Measurements from ENCODE around the gene EXT2. TPM values are rescaled to one million over a fixed set of nuclear protein-coding genes. Genes with fewer than 3 reads are reported as not detected.

EXT2 gene
- total and polyA plus RNA-seq, 2 of the 13 experiments (the other 11 are each of a cell fraction or from before 2014, with no cell fraction given), result 61.5 to 68.7 TPM

DNA sequence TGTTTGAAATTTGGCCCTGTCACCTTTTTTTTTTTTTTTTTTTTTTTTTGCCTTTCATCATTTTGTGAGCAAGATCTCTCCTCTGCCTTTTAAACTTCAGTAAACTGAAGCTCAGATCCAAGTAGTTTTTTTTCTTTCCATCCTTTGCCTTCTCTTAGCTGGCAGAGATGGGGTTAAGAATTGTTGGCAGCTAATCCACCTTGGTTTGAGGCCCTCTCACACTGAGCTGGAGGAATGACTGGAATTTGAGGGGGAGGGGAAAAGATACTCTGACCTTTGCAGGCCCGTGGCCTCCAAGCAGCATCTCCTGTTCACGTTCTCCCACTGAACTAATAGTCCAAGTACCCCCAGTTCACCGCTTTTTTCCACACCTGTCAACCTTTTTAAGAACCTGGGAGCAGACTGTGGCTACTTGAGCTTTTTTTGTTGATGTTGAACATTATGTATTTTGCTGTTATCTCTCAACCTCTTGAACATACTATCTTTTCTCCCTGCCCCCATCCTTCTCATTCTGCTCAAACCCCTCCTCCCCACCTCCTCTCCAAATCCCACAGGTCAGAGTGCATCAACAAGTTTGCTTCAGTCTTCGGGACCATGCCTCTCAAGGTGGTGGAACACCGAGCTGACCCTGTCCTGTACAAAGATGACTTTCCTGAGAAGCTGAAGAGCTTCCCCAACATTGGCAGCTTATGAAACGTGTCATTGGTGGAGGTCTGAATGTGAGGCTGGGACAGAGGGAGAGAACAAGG lies 148.3 kb downstream of the EXT2 start:
- in situ Hi-C loops (cut with HindIII; ENCODE audit: extremely low pct_ligation_motif_present, low pct_unique_long_range_greater_than_20kb) (no loop called here), intact Hi-C loops (cut with micrococcal nuclease; ENCODE audit: unreplicated experiment) (no loop called here)
- BruUV-seq (replicated peaks), result no TSS peak
- FAIRE-seq (peak; percentile 83), ATAC-seq (peak; percentile 99), DNase-seq (ENCODE audit: low spot score) (peak; percentile 77)
- Histone ChIP-seq H3K9me3 (ENCODE audit: low read length) (no peaks in the 10 kb centered on the region), H3K4me1 (ENCODE audit: insufficient read depth, low read length) (peaks cover 29% of the 10 kb centered on the region), H3K79me2 (ENCODE audit: insufficient read depth, low read length) (no peaks in the 10 kb centered on the region), H3K27ac (ENCODE audit: extremely low read length, insufficient read depth, low read length) (peak overlapping the region; percentile 50), H3K36me3 (replicated peaks in 1 of 2; ENCODE audit: control insufficient read depth in 1 of 2, insufficient read depth in 2 of 2, low read length in 2 of 2) (no peaks in the 10 kb centered on the region; a peak in 1 of 5 replicates), H3K4me3 (replicated peaks in 1 of 3; ENCODE audit: insufficient read depth in 1 of 3, low read depth in 2 of 3, low read length in 3 of 3) (no peak overlapping the region), H2AFZ (ENCODE audit: low read length) (no peak overlapping the region), H3K4me2 (ENCODE audit: low read depth, low read length) (peak overlapping the region; percentile 37; the same call in 1 of the 2 replicates), H3K9ac (ENCODE audit: insufficient read depth, low read depth, low read length) (no peak overlapping the region), H3K27me3 (ENCODE audit: control insufficient read depth in 1 of 2, insufficient read depth in 2 of 2, low read length in 2 of 2) (no peaks in the 10 kb centered on the region), H4K20me1 (ENCODE audit: insufficient read depth, low read length) (no peaks in the 10 kb centered on the region)
- ChIA-PET POLR2A (no interaction called here), CTCF (ENCODE audit: low intra/inter-chr PET ratio, low total read pairs) (no interaction called here)
- 23% methylated on average over 6 of the region's 6 CpGs for WGBS (ENCODE audit: low lambda C conversion rate)
- TF ChIP-seq ZNF12 (CRISPR knock-in tag; IDR thresholded peaks at IDR 0.05) (peak; percentile 84), DMAP1 (CRISPR knock-in tag; IDR thresholded peaks at IDR 0.05) (peak; percentile 55; the same call in 1 of the 2 replicates), ZNF350 (CRISPR knock-in tag; IDR thresholded peaks at IDR 0.05; ENCODE audit: borderline replicate concordance, low read depth) (no peak), PHF20 (CRISPR knock-in tag; IDR thresholded peaks at IDR 0.05) (no peak), ZNF292 (CRISPR knock-in tag; IDR thresholded peaks at IDR 0.05; ENCODE audit: borderline replicate concordance, low read depth) (no peak), SRY (CRISPR knock-in tag; IDR thresholded peaks at IDR 0.05) (no peak), ZNF567 (CRISPR knock-in tag; IDR thresholded peaks at IDR 0.05; ENCODE audit: borderline replicate concordance) (peak; percentile 30; the same call in 1 of the 2 replicates), TEAD3 (CRISPR knock-in tag; optimal IDR thresholded peaks at IDR 0.05; ENCODE audit: borderline replicate concordance) (peak; percentile 100), ZNF557 (CRISPR knock-in tag; IDR thresholded peaks at IDR 0.05) (no peak), HNF4A (CRISPR knock-in tag; IDR thresholded peaks at IDR 0.05) (peak; percentile 85), NFKBIZ (CRISPR knock-in tag; IDR thresholded peaks at IDR 0.05) (no peak), ERF (CRISPR knock-in tag; IDR thresholded peaks at IDR 0.05) (peak; percentile 33; the same call in 1 of the 2 replicates), ZNF614 (CRISPR knock-in tag; IDR thresholded peaks at IDR 0.05; ENCODE audit: borderline replicate concordance) (0 out of 2 replicates have a peak, but pooled peaks have one; percentile 37), ZNF251 (CRISPR knock-in tag; IDR thresholded peaks at IDR 0.05) (no peak), ZBTB21 (CRISPR knock-in tag; IDR thresholded peaks at IDR 0.05) (no peak), ZNF562 (CRISPR knock-in tag; IDR thresholded peaks at IDR 0.05; ENCODE audit: borderline replicate concordance) (no peak), TCF7L2 (IDR thresholded peaks at IDR 0.05; ENCODE audit: low read depth, low read length) (no peak), ZNF180 (CRISPR knock-in tag; IDR thresholded peaks at IDR 0.05; ENCODE audit: borderline replicate concordance, low read depth) (no peak)
- TF ChIP-seq, protein P1, sequence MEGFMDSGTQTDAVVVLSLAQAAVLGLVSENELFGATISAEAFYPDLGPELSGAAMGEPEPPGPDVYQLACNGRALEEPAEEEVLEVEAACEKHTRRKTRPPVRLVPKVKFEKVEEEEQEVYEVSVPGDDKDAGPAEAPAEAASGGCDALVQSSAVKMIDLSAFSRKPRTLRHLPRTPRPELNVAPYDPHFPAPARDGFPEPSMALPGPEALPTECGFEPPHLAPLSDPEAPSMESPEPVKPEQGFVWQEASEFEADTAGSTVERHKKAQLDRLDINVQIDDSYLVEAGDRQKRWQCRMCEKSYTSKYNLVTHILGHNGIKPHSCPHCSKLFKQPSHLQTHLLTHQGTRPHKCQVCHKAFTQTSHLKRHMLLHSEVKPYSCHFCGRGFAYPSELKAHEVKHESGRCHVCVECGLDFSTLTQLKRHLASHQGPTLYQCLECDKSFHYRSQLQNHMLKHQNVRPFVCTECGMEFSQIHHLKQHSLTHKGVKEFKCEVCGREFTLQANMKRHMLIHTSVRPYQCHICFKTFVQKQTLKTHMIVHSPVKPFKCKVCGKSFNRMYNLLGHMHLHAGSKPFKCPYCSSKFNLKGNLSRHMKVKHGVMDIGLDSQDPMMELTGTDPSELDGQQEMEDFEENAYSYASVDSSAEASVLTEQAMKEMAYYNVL (CRISPR knock-in tag; IDR thresholded peaks at IDR 0.05; ENCODE audit: borderline replicate concordance), result peak; percentile 42; the same call in 1 of the 2 replicates
- TF ChIP-seq, protein P2, sequence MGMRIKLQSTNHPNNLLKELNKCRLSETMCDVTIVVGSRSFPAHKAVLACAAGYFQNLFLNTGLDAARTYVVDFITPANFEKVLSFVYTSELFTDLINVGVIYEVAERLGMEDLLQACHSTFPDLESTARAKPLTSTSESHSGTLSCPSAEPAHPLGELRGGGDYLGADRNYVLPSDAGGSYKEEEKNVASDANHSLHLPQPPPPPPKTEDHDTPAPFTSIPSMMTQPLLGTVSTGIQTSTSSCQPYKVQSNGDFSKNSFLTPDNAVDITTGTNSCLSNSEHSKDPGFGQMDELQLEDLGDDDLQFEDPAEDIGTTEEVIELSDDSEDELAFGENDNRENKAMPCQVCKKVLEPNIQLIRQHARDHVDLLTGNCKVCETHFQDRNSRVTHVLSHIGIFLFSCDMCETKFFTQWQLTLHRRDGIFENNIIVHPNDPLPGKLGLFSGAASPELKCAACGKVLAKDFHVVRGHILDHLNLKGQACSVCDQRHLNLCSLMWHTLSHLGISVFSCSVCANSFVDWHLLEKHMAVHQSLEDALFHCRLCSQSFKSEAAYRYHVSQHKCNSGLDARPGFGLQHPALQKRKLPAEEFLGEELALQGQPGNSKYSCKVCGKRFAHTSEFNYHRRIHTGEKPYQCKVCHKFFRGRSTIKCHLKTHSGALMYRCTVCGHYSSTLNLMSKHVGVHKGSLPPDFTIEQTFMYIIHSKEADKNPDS (CRISPR knock-in tag; IDR thresholded peaks at IDR 0.05), result 0 out of 2 replicates have a peak, but pooled peaks have one; percentile 46
- TF ChIP-seq, protein P3, sequence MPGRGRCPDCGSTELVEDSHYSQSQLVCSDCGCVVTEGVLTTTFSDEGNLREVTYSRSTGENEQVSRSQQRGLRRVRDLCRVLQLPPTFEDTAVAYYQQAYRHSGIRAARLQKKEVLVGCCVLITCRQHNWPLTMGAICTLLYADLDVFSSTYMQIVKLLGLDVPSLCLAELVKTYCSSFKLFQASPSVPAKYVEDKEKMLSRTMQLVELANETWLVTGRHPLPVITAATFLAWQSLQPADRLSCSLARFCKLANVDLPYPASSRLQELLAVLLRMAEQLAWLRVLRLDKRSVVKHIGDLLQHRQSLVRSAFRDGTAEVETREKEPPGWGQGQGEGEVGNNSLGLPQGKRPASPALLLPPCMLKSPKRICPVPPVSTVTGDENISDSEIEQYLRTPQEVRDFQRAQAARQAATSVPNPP (CRISPR knock-in tag; IDR thresholded peaks at IDR 0.05), result no peak
